ENCODE results near the gene FBLN1.

FBLN1 gene

DNA sequence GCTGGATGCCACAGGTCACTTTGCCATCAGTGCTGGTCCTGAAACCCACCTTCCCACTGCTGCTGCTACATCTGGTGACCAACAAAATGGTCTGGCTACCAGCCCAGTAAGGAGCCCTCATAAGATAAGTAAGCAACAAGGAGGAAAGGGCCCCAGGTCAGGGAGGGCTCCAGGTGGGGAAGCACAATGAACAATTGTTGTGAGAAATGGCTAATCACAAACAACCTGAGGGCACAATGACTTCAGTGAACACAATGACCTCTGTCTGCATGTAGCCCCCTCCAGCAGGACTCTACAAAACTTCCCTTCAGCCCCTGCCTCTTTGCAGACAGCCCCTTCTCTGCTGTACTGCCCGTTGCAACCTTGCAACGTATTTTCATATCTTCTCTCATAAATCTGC is 19.4 kb upstream of the FBLN1 start:
- no peaks in the 10 kb centered on the region for H3K27me3 ChIP-seq (ENCODE audit: low read length)
- no peak overlapping the region for H3K4me3 ChIP-seq (ENCODE audit: insufficient read depth, low read length, poor library complexity, severe bottlenecking)
- no peaks in the 10 kb centered on the region for H3F3A ChIP-seq (ENCODE audit: insufficient read depth)
- H4K20me1 ChIP-seq (ENCODE audit: low read depth, low read length), result no peaks in the 10 kb centered on the region
- H3K79me2 ChIP-seq (ENCODE audit: insufficient read depth, low read length), result no peaks in the 10 kb centered on the region
- no peak for TF ChIP-seq EZH2phosphoT487 (conservative IDR thresholded peaks at IDR 0.05; ENCODE audit: low read length)
- TF ChIP-seq, protein P1, sequence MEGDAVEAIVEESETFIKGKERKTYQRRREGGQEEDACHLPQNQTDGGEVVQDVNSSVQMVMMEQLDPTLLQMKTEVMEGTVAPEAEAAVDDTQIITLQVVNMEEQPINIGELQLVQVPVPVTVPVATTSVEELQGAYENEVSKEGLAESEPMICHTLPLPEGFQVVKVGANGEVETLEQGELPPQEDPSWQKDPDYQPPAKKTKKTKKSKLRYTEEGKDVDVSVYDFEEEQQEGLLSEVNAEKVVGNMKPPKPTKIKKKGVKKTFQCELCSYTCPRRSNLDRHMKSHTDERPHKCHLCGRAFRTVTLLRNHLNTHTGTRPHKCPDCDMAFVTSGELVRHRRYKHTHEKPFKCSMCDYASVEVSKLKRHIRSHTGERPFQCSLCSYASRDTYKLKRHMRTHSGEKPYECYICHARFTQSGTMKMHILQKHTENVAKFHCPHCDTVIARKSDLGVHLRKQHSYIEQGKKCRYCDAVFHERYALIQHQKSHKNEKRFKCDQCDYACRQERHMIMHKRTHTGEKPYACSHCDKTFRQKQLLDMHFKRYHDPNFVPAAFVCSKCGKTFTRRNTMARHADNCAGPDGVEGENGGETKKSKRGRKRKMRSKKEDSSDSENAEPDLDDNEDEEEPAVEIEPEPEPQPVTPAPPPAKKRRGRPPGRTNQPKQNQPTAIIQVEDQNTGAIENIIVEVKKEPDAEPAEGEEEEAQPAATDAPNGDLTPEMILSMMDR (IDR thresholded peaks at IDR 0.05; ENCODE audit: insufficient read depth, low read length, poor library complexity, severe bottlenecking), result no peak
- no peaks in the 10 kb centered on the region for H3K36me3 ChIP-seq (ENCODE audit: low read length)
- no peak overlapping the region for H2AFZ ChIP-seq (ENCODE audit: low read depth, low read length, severe bottlenecking)
- H3K9ac ChIP-seq (ENCODE audit: low read length), result no peak overlapping the region
- H3K9me2 ChIP-seq (replicated peaks; ENCODE audit: insufficient read depth, low read length), result no peaks in the 10 kb centered on the region
- H3K9me3 ChIP-seq (ENCODE audit: insufficient read depth, low read length), result peaks cover 9% of the 10 kb centered on the region; the same call in 1 of the 2 replicates
- no peak overlapping the region for H3K27ac ChIP-seq (ENCODE audit: low read depth, low read length)
- no peak overlapping the region for H3K4me2 ChIP-seq (ENCODE audit: low read depth, low read length, poor library complexity, severe bottlenecking)

- Histone ChIP-seq H3K27me3 (ENCODE audit: low read length) (peaks cover 3% of the 10 kb centered on the region; the same call in 1 of the 2 replicates), H3K27ac (ENCODE audit: low read depth, low read length) (no peak overlapping the region), H4K20me1 (ENCODE audit: low read depth, low read length) (no peaks in the 10 kb centered on the region), H3K9me2 (replicated peaks; ENCODE audit: insufficient read depth, low read length) (no peaks in the 10 kb centered on the region), H3K4me2 (ENCODE audit: low read depth, low read length, poor library complexity, severe bottlenecking) (no peak overlapping the region), H3K4me3 (ENCODE audit: insufficient read depth, low read length, poor library complexity, severe bottlenecking) (no peak overlapping the region), H3F3A (ENCODE audit: insufficient read depth) (no peaks in the 10 kb centered on the region), H3K36me3 (ENCODE audit: low read length) (no peaks in the 10 kb centered on the region; the same call in 1 of the 2 replicates), H3K79me2 (ENCODE audit: insufficient read depth, low read length) (no peaks in the 10 kb centered on the region), H2AFZ (ENCODE audit: low read depth, low read length, severe bottlenecking) (no peak overlapping the region), H3K9me3 (ENCODE audit: insufficient read depth, low read length) (peaks cover 16% of the 10 kb centered on the region; the same call in 1 of the 2 replicates), H3K9ac (ENCODE audit: low read length) (no peak overlapping the region)
- TF ChIP-seq, protein P1 (IDR thresholded peaks at IDR 0.05; ENCODE audit: insufficient read depth, low read length, poor library complexity, severe bottlenecking), result no peak
- TF ChIP-seq EZH2phosphoT487 (conservative IDR thresholded peaks at IDR 0.05; ENCODE audit: low read length), result no peak
These were observed 18.7 kb upstream of the FBLN1 start for GRCh38 chr22:45483918-45484499.

- H2AFZ ChIP-seq (ENCODE audit: low read depth, low read length, severe bottlenecking), result no peak overlapping the region
- no peak overlapping the region for H3K27ac ChIP-seq (ENCODE audit: low read depth, low read length)
- no peaks in the 10 kb centered on the region for H3F3A ChIP-seq (ENCODE audit: insufficient read depth)
- no peak overlapping the region for H3K4me2 ChIP-seq (ENCODE audit: low read depth, low read length, poor library complexity, severe bottlenecking)
- H3K27me3 ChIP-seq (ENCODE audit: low read length), result peaks cover 3% of the 10 kb centered on the region; the same call in 1 of the 2 replicates
- TF ChIP-seq EZH2phosphoT487 (conservative IDR thresholded peaks at IDR 0.05; ENCODE audit: low read length), result no peak
- TF ChIP-seq, protein P1 (IDR thresholded peaks at IDR 0.05; ENCODE audit: insufficient read depth, low read length, poor library complexity, severe bottlenecking), result no peak
- H3K9me3 ChIP-seq (ENCODE audit: insufficient read depth, low read length), result peaks cover 21% of the 10 kb centered on the region; the same call in 1 of the 2 replicates
- H3K79me2 ChIP-seq (ENCODE audit: insufficient read depth, low read length), result no peaks in the 10 kb centered on the region
- no peaks in the 10 kb centered on the region for H3K9me2 ChIP-seq (replicated peaks; ENCODE audit: insufficient read depth, low read length)
- no peaks in the 10 kb centered on the region; the same call in 1 of the 2 replicates for H3K36me3 ChIP-seq (ENCODE audit: low read length)
- H3K9ac ChIP-seq (ENCODE audit: low read length), result no peak overlapping the region
- no peak overlapping the region for H3K4me3 ChIP-seq (ENCODE audit: insufficient read depth, low read length, poor library complexity, severe bottlenecking)
- no peaks in the 10 kb centered on the region for H4K20me1 ChIP-seq (ENCODE audit: low read depth, low read length)
These were observed 17.9 kb upstream of the FBLN1 start for GRCh38 chr22:45484742-45485141.
